ENCODE measurements around the gene WSCD2.

- TF ChIP-seq CTCF (IDR thresholded peaks at IDR 0.05) (peak in 4 of 7 experiments; percentile 52 to 65 (median 63)), POLR2A (IDR thresholded peaks at IDR 0.05) (no peak), POLR2AphosphoS5 (IDR thresholded peaks at IDR 0.05) (no peak), EP300 (IDR thresholded peaks at IDR 0.05) (no peak)
These were observed 64.8 kb downstream of the WSCD2 start for GRCh38 chr12:108193917-108194316.

Data from stomach (tissue), 4 donors.